ENCODE data around the gene MRPL36.

DNA sequence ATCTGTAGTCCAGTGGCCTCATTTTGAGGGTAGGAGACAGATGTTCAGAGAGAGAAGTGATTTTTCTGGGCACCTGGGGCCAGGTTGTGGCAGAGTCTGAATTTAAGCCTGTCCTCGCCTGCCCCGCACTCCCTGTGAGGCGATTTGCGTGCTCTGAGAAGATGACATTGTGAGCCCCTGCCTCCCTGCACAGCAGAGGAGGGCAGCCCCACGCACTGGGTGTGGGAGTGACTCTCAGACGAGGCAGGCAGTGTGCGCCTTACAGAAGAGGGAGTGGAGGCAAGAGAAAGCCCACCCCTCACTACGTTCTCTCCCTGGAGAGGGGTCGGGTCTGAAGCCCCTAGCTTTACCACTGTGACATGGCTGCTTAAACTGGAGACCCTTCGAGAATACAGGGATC lies 47.4 kb upstream of the MRPL36 start:
- TF ChIP-seq, protein P1, sequence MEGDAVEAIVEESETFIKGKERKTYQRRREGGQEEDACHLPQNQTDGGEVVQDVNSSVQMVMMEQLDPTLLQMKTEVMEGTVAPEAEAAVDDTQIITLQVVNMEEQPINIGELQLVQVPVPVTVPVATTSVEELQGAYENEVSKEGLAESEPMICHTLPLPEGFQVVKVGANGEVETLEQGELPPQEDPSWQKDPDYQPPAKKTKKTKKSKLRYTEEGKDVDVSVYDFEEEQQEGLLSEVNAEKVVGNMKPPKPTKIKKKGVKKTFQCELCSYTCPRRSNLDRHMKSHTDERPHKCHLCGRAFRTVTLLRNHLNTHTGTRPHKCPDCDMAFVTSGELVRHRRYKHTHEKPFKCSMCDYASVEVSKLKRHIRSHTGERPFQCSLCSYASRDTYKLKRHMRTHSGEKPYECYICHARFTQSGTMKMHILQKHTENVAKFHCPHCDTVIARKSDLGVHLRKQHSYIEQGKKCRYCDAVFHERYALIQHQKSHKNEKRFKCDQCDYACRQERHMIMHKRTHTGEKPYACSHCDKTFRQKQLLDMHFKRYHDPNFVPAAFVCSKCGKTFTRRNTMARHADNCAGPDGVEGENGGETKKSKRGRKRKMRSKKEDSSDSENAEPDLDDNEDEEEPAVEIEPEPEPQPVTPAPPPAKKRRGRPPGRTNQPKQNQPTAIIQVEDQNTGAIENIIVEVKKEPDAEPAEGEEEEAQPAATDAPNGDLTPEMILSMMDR (IDR thresholded peaks at IDR 0.05; ENCODE audit: low read length): no peak
- no peak for TF ChIP-seq EZH2 (optimal IDR thresholded peaks at IDR 0.05; ENCODE audit: low read depth, low read length)
